Neural crest cell (in vitro differentiated cells): ENCODE data around the gene PNKP. TPM values are rescaled to one million over a fixed set of nuclear protein-coding genes. Genes with fewer than 3 reads are reported as not detected.

Source experiments
- DNase-seq: peaks from one replicate; pipeline ENCODE4 v3.0.0; 2021; ENCODE audit warnings: low read depth, mixed read lengths, low spot score
- H3K27ac Mint-ChIP-seq: one replicate; pipeline ENCODE4 v1.8.0; 2021; ENCODE audit warnings: mild to moderate bottlenecking, mixed read lengths; ENCODE audit not compliant: unreplicated experiment
- H3K27me3 Mint-ChIP-seq: 2 replicates; pipeline ENCODE4 v1.8.0; 2021; ENCODE audit warnings: low read depth, mild to moderate bottlenecking, mixed read lengths
- H3K36me3 Mint-ChIP-seq: 2 replicates; pipeline ENCODE4 v1.8.0; 2021; ENCODE audit warnings: low read depth, mild to moderate bottlenecking, mixed read lengths
- H3K4me1 Mint-ChIP-seq: 2 replicates; pipeline ENCODE4 v1.8.0; 2021; ENCODE audit warnings: mixed read lengths
- H3K4me3 Mint-ChIP-seq: one replicate; pipeline ENCODE4 v1.8.0; 2021; ENCODE audit warnings: mild to moderate bottlenecking, mixed read lengths
- H3K9me3 Mint-ChIP-seq: 2 replicates; pipeline ENCODE4 v1.8.0; 2021; ENCODE audit warnings: mixed read lengths
- total RNA-seq: library from RNA; stranded (reverse); gene quantifications from 2 replicates; pipeline ENCODE4 v1.2.1, GENCODE V29; 2021
- TF ChIP-seq, protein P1 (sequence below): fragments of 200-600 bp; sonication (generic); conservative IDR thresholded peaks from 2 replicates; pipeline ENCODE4 v1.5.0; 2021; ENCODE audit warnings: antibody characterized with exemption, mild to moderate bottlenecking

The PNKP gene
- total RNA-seq, 1 donor from 2014 or later, result 135 TPM

GRCh38 chr19:49817964-49818648 is 49.3 kb downstream of the PNKP start, which contains the start of gene MED25:
Gene MED25 (plus strand): TSS chr19:49818289. CDS start chr19:49818342, 53 bp downstream.
- Mint-ChIP-seq H3K4me3 (peak within 1 kb of the TSS; percentile 100), H3K4me1 (peaks cover 40% of the 10 kb centered on the region), H3K27me3 (no peaks in the 10 kb centered on the region), H3K27ac (peak within 1 kb of the TSS; percentile 99), H3K9me3 (no peaks in the 10 kb centered on the region), H3K36me3 (peaks cover 1% of the 10 kb centered on the region)
- peak; percentile 82 for DNase-seq
- TF ChIP-seq, protein P1, sequence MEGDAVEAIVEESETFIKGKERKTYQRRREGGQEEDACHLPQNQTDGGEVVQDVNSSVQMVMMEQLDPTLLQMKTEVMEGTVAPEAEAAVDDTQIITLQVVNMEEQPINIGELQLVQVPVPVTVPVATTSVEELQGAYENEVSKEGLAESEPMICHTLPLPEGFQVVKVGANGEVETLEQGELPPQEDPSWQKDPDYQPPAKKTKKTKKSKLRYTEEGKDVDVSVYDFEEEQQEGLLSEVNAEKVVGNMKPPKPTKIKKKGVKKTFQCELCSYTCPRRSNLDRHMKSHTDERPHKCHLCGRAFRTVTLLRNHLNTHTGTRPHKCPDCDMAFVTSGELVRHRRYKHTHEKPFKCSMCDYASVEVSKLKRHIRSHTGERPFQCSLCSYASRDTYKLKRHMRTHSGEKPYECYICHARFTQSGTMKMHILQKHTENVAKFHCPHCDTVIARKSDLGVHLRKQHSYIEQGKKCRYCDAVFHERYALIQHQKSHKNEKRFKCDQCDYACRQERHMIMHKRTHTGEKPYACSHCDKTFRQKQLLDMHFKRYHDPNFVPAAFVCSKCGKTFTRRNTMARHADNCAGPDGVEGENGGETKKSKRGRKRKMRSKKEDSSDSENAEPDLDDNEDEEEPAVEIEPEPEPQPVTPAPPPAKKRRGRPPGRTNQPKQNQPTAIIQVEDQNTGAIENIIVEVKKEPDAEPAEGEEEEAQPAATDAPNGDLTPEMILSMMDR, result peak; percentile 52

GRCh38 chr19:49816590-49816989 is 50.8 kb downstream of the PNKP start:
- Mint-ChIP-seq H3K4me3 (peak overlapping the region; percentile 65), H3K36me3 (no peaks in the 10 kb centered on the region), H3K9me3 (no peaks in the 10 kb centered on the region), H3K27ac (no peak overlapping the region), H3K27me3 (no peaks in the 10 kb centered on the region), H3K4me1 (peaks cover 52% of the 10 kb centered on the region)
- DNase-seq, result no peak
- TF ChIP-seq, protein P1, result no peak

GRCh38 chr19:49814010-49814409 is 53.4 kb downstream of the PNKP start:
- Mint-ChIP-seq H3K27me3 (no peaks in the 10 kb centered on the region), H3K9me3 (no peaks in the 10 kb centered on the region), H3K27ac (peak overlapping the region; percentile 88), H3K36me3 (no peaks in the 10 kb centered on the region), H3K4me1 (peaks cover 45% of the 10 kb centered on the region), H3K4me3 (peak overlapping the region; percentile 20)
- TF ChIP-seq, protein P1, result no peak
- no peak for DNase-seq

GRCh38 chr19:49812997-49813861 is 54.1 kb downstream of the PNKP start, which contains the start of gene FUZ:
Gene FUZ (minus strand): TSS chr19:49813292. CDS start chr19:49813106, 186 bp downstream.
- peak; percentile 86 for DNase-seq
- no peaks in the 10 kb centered on the region for H3K9me3 Mint-ChIP-seq
- H3K4me3 Mint-ChIP-seq, result peak within 1 kb of the TSS; percentile 98
- TF ChIP-seq, protein P1, result peak; percentile 43
- H3K36me3 Mint-ChIP-seq, result no peaks in the 10 kb centered on the region
- H3K4me1 Mint-ChIP-seq, result peaks cover 47% of the 10 kb centered on the region
- H3K27ac Mint-ChIP-seq, result peak within 1 kb of the TSS; percentile 99
- H3K27me3 Mint-ChIP-seq, result no peaks in the 10 kb centered on the region

DNA sequence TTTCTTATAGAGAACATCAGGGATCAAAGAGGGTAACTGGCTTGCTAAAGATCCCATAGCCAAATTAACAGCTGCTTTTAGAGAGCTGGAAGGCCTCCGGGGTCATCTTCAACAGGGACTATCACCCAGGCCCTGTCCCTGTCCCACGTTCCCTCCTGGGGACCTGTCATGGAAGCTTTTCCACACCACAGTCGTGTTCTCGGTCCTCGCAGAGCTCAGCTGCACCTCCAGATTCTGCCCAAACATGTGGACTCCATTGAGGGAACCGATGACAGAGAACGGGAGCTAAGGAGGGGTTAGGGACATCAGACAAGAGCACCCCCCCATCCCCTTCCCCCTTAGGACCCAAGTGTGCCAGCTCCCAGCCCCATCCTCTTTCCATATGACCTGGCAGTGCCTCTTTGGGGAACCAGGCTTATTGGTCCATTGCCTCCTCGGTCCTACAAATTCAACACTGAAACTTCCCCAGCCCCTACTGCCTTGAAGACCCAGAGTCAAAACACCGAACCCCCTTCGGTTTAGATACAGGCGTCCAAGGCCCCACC is 54.9 kb downstream of the PNKP start:
- H3K27ac Mint-ChIP-seq, result peak overlapping the region; percentile 67
- H3K36me3 Mint-ChIP-seq, result no peaks in the 10 kb centered on the region
- H3K27me3 Mint-ChIP-seq, result no peaks in the 10 kb centered on the region
- H3K4me1 Mint-ChIP-seq, result peaks cover 44% of the 10 kb centered on the region
- DNase-seq, result no peak
- no peaks in the 10 kb centered on the region for H3K9me3 Mint-ChIP-seq
- TF ChIP-seq, protein P1, result no peak
- H3K4me3 Mint-ChIP-seq, result peak overlapping the region; percentile 98
